OCI-LY1 (cell line): ENCODE measurements around the gene TMEM266.

Source experiments
- H2AFZ ChIP-seq: fragments of 200-600 bp; sonication (generic), shearing (Covaris generic); 2 replicates; pipeline ENCODE4 v1.6.0; 2014; ENCODE audit warnings: antibody characterized with exemption, mild to moderate bottlenecking, low read length
- H3F3A ChIP-seq: fragments of 200-600 bp; sonication (generic), shearing (Covaris generic); 2 replicates; pipeline ENCODE4 v1.6.0; 2014; ENCODE audit warnings: mild to moderate bottlenecking, antibody characterized with exemption, low read length, moderate library complexity; ENCODE audit not compliant: insufficient read depth
- H3K27ac ChIP-seq: fragments of 200-600 bp; sonication (generic); 2 replicates; pipeline ENCODE4 v1.5.1; 2014; ENCODE audit warnings: low read length, mixed run types, mild to moderate bottlenecking, low read depth; ENCODE audit not compliant: poor library complexity, severe bottlenecking
- H3K27me3 ChIP-seq: fragments of 200-600 bp; sonication (generic); 2 replicates; pipeline ENCODE4 v1.6.0; 2014; ENCODE audit warnings: antibody characterized with exemption, mild to moderate bottlenecking, low read length, moderate library complexity; ENCODE audit not compliant: insufficient read depth
- H3K36me3 ChIP-seq: fragments of 200-600 bp; sonication (generic); 2 replicates; pipeline ENCODE4 v1.6.1; 2014; ENCODE audit warnings: mild to moderate bottlenecking, antibody characterized with exemption, low read length, moderate library complexity, mixed read lengths; ENCODE audit not compliant: insufficient read depth
- H3K4me1 ChIP-seq: fragments of 200-600 bp; sonication (generic); 2 replicates; pipeline ENCODE4 v1.5.1; 2014; ENCODE audit warnings: mild to moderate bottlenecking, low read length, moderate library complexity; ENCODE audit not compliant: insufficient read depth, severe bottlenecking
- H3K4me2 ChIP-seq: fragments of 200-600 bp; sonication (generic), shearing (Covaris generic); 2 replicates; pipeline ENCODE4 v1.6.1; 2014; ENCODE audit warnings: low read length
- H3K4me3 ChIP-seq: fragments of 200-600 bp; sonication (generic); 2 replicates; pipeline ENCODE4 v1.5.1; 2014; ENCODE audit warnings: low read length, low read depth, mild to moderate bottlenecking, mixed read lengths; ENCODE audit not compliant: poor library complexity, severe bottlenecking
- H3K79me2 ChIP-seq: fragments of 200-600 bp; shearing (Covaris generic); 2 replicates; pipeline ENCODE4 v1.6.1; 2016; ENCODE audit warnings: mixed run types, low read length, mixed read lengths; ENCODE audit not compliant: insufficient read depth
- H3K9ac ChIP-seq: fragments of 200-600 bp; sonication (generic), shearing (Covaris generic); 2 replicates; pipeline ENCODE4 v1.6.1; 2014; ENCODE audit warnings: mild to moderate bottlenecking, low read length, mixed read lengths
- H3K9me2 ChIP-seq: fragments of 200-600 bp; sonication (generic), shearing (Covaris generic); 2 replicates; pipeline ENCODE4 v1.6.1; 2014; ENCODE audit warnings: low read depth, mild to moderate bottlenecking, low read length, mixed read lengths
- H3K9me3 ChIP-seq: fragments of 200-600 bp; shearing (Covaris generic); 2 replicates; pipeline ENCODE4 v1.6.1; 2014; ENCODE audit warnings: low read length, mixed read lengths
- H4K20me1 ChIP-seq: fragments of 200-600 bp; sonication (generic), shearing (Covaris generic); 2 replicates; pipeline ENCODE4 v1.6.0; 2016; ENCODE audit warnings: mild to moderate bottlenecking, low read length; ENCODE audit not compliant: insufficient read depth
- CTCF ChIP-seq: fragments of 200-600 bp; sonication (generic), shearing (Covaris generic); IDR thresholded peaks from 2 replicates; pipeline ENCODE4 v1.5.1; 2017; ENCODE audit warnings: mild to moderate bottlenecking, antibody characterized with exemption, low read length, moderate library complexity, mixed read lengths
- EZH2 ChIP-seq: fragments of 200-600 bp; sonication (generic), shearing (Covaris generic); IDR thresholded peaks from 2 replicates; pipeline ENCODE4 v1.8.0; 2017; ENCODE audit warnings: borderline replicate concordance, mixed run types, mild to moderate bottlenecking, antibody characterized with exemption, low read length, moderate library complexity, mixed read lengths

TMEM266 gene

GRCh38 chr15:76173317-76173834 lies 113.6 kb downstream of the TMEM266 start:
- Histone ChIP-seq H3K4me2 (no peak overlapping the region), H3K79me2 (no peaks in the 10 kb centered on the region), H3F3A (no peaks in the 10 kb centered on the region), H3K27ac (no peak overlapping the region), H3K4me1 (peaks cover 5% of the 10 kb centered on the region), H3K27me3 (peaks cover 15% of the 10 kb centered on the region; the same call in 1 of the 2 replicates), H3K4me3 (no peak overlapping the region), H3K9me2 (no peaks in the 10 kb centered on the region), H3K9me3 (no peaks in the 10 kb centered on the region), H3K36me3 (no peaks in the 10 kb centered on the region), H2AFZ (no peak overlapping the region), H4K20me1 (no peaks in the 10 kb centered on the region), H3K9ac (no peak overlapping the region)
- TF ChIP-seq CTCF, result no peak
- no peak for TF ChIP-seq EZH2

- peaks cover 15% of the 10 kb centered on the region; the same call in 1 of the 2 replicates for H3K27me3 ChIP-seq
- H3K36me3 ChIP-seq, result no peaks in the 10 kb centered on the region
- no peak overlapping the region for H3K9ac ChIP-seq
- TF ChIP-seq CTCF, result no peak
- no peak for TF ChIP-seq EZH2
- no peaks in the 10 kb centered on the region for H3K9me3 ChIP-seq
- H4K20me1 ChIP-seq, result no peaks in the 10 kb centered on the region
- no peak overlapping the region for H3K4me2 ChIP-seq
- no peak overlapping the region for H3K27ac ChIP-seq
- H3K4me1 ChIP-seq, result no peaks in the 10 kb centered on the region
- H3F3A ChIP-seq, result no peaks in the 10 kb centered on the region
- H3K4me3 ChIP-seq, result no peak overlapping the region
- no peaks in the 10 kb centered on the region for H3K79me2 ChIP-seq
- no peaks in the 10 kb centered on the region for H3K9me2 ChIP-seq
- H2AFZ ChIP-seq, result no peak overlapping the region
Measured at GRCh38 chr15:76174654-76175053, 114.9 kb downstream of the TMEM266 start.

GRCh38 chr15:76175442-76175841 lies 115.7 kb downstream of the TMEM266 start:
- H3K9me2 ChIP-seq, result no peaks in the 10 kb centered on the region

More at GRCh38 chr15:76175442-76175841, 115.7 kb downstream of the TMEM266 start:
- H3K36me3 ChIP-seq, result no peaks in the 10 kb centered on the region
- H3K9me3 ChIP-seq, result no peaks in the 10 kb centered on the region
- H3K4me1 ChIP-seq, result no peaks in the 10 kb centered on the region
- peaks cover 15% of the 10 kb centered on the region; the same call in 1 of the 2 replicates for H3K27me3 ChIP-seq
- H3K79me2 ChIP-seq, result no peaks in the 10 kb centered on the region
- no peak for TF ChIP-seq EZH2
- no peak for TF ChIP-seq CTCF
- no peak overlapping the region for H3K4me3 ChIP-seq
- H3K9ac ChIP-seq, result no peak overlapping the region
- H4K20me1 ChIP-seq, result no peaks in the 10 kb centered on the region
- H3F3A ChIP-seq, result no peaks in the 10 kb centered on the region
- no peak overlapping the region for H3K27ac ChIP-seq
- H2AFZ ChIP-seq, result no peak overlapping the region
- no peak overlapping the region for H3K4me2 ChIP-seq
